Left ventricle myocardium inferior (tissue), 1 donor: ENCODE measurements around the gene ENPP1. TPM values are rescaled to one million over a fixed set of nuclear protein-coding genes. Genes with fewer than 3 reads are reported as not detected.

ENCODE experiments used
- DNase-seq: peaks from one replicate; pipeline ENCODE4 v3.0.0-alpha.2; 2020
- H3K27ac ChIP-seq: fragments of 200-600 bp; replicated peaks from 2 replicates; pipeline ENCODE4 v1.8.0; 2021
- H3K27me3 ChIP-seq: fragments of 200-600 bp; 2 replicates; pipeline ENCODE4 v1.8.0; 2021; ENCODE audit warnings: low read depth
- H3K36me3 ChIP-seq: fragments of 200-600 bp; 2 replicates; pipeline ENCODE4 v1.8.0; 2021
- H3K4me1 ChIP-seq: fragments of 200-600 bp; 2 replicates; pipeline ENCODE4 v1.8.0; 2021
- H3K4me3 ChIP-seq: fragments of 200-600 bp; 2 replicates; pipeline ENCODE4 v1.8.0; 2021; ENCODE audit warnings: mild to moderate bottlenecking, moderate library complexity
- H3K9me3 ChIP-seq: fragments of 200-600 bp; replicated peaks from 2 replicates; pipeline ENCODE4 v1.8.0; 2021
- CTCF ChIP-seq: fragments of 200-600 bp; IDR thresholded peaks from 2 replicates; pipeline ENCODE4 v1.8.0; 2021; ENCODE audit warnings: antibody characterized with exemption, mild to moderate bottlenecking, borderline replicate concordance
- intact Hi-C: fragments of 100-400 bp; cut with micrococcal nuclease; formaldehyde crosslinking; loops from one replicate; pipeline ENCODE4 v1.11.0; 2022
- total RNA-seq: library from RNA; stranded (reverse); fragmentation: NEBNext Ultra II Directional; extraction: Animal tissue kit (Norgen Biotek cat#: 25700); gene quantifications from one replicate; pipeline ENCODE4 v1.2.1, GENCODE V29; 2021
- donor health status: DM: no; HTN: yes; CAD: no; lungs with severe emphysema.

ENPP1 gene
- total RNA-seq, 1 donor from 2014 or later = 2.9 TPM

- Histone ChIP-seq H3K27ac (no peak overlapping the region), H3K27me3 (peaks cover 3% of the 10 kb centered on the region), H3K9me3 (peaks cover 25% of the 10 kb centered on the region), H3K4me1 (no peaks in the 10 kb centered on the region), H3K4me3 (no peak overlapping the region), H3K36me3 (no peaks in the 10 kb centered on the region)
- DNase-seq = peak; percentile 22
- intact Hi-C loops = loop anchor here (10.0 kb wide), 1 partner anchor 241 kb away; no protein-coding TSS in a partner anchor
- TF ChIP-seq CTCF = peak; percentile 72
Observed at GRCh38 chr6:131923356-131923755, 115.5 kb downstream of the ENPP1 start.

- no peaks in the 10 kb centered on the region for H3K36me3 ChIP-seq
- intact Hi-C loops = loop anchor here (10.0 kb wide), 1 partner anchor 240 kb away; no protein-coding TSS in a partner anchor
- H3K27me3 ChIP-seq = no peaks in the 10 kb centered on the region
- H3K9me3 ChIP-seq = peaks cover 25% of the 10 kb centered on the region
- no peaks in the 10 kb centered on the region for H3K4me1 ChIP-seq
- no peak overlapping the region for H3K27ac ChIP-seq
- DNase-seq = no peak
- no peak overlapping the region for H3K4me3 ChIP-seq
- peak; percentile 74 for TF ChIP-seq CTCF
Observed at GRCh38 chr6:131924881-131925474, 117.2 kb downstream of the ENPP1 start.

DNA sequence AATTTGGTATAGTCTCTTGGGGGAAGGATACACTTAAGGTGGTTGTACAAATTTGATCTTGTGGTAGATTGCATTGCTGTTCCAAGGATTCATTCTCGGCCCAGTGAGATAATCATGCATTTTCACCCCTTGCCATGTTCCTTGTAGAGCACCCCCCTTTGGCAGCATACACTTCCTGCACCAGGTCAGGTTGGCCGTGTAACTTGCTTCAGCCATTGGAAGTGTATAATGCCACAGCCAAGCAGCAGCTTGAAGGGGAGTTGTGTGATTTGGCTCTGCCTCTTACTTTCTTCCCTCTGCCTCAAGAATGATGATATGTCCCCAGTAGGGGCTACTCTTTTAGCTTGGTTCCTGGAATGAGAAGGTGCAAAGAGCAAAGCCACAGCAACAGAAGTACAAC, 121.4 kb downstream of the ENPP1 start:
- intact Hi-C loops = loop anchor here (10.0 kb wide), 1 partner anchor 236 kb away; no protein-coding TSS in a partner anchor

GRCh38 chr6:131929976-131930375, 122.2 kb downstream of the ENPP1 start:
- Histone ChIP-seq H3K27me3 (no peaks in the 10 kb centered on the region), H3K36me3 (no peaks in the 10 kb centered on the region), H3K9me3 (no peaks in the 10 kb centered on the region), H3K27ac (no peak overlapping the region), H3K4me1 (no peaks in the 10 kb centered on the region), H3K4me3 (no peak overlapping the region)
- TF ChIP-seq CTCF = no peak
- intact Hi-C loops = loop anchor here (10.0 kb wide), 1 partner anchor 235 kb away; no protein-coding TSS in a partner anchor
- DNase-seq = no peak

More for the DNA sequence above, 121.4 kb downstream of the ENPP1 start:
- H3K27ac ChIP-seq = no peak overlapping the region
- peaks cover under 1% of the 10 kb centered on the region for H3K9me3 ChIP-seq
- TF ChIP-seq CTCF = no peak
- H3K36me3 ChIP-seq = no peaks in the 10 kb centered on the region
- H3K27me3 ChIP-seq = no peaks in the 10 kb centered on the region
- DNase-seq = no peak
- no peak overlapping the region for H3K4me3 ChIP-seq
- H3K4me1 ChIP-seq = no peaks in the 10 kb centered on the region

DNA sequence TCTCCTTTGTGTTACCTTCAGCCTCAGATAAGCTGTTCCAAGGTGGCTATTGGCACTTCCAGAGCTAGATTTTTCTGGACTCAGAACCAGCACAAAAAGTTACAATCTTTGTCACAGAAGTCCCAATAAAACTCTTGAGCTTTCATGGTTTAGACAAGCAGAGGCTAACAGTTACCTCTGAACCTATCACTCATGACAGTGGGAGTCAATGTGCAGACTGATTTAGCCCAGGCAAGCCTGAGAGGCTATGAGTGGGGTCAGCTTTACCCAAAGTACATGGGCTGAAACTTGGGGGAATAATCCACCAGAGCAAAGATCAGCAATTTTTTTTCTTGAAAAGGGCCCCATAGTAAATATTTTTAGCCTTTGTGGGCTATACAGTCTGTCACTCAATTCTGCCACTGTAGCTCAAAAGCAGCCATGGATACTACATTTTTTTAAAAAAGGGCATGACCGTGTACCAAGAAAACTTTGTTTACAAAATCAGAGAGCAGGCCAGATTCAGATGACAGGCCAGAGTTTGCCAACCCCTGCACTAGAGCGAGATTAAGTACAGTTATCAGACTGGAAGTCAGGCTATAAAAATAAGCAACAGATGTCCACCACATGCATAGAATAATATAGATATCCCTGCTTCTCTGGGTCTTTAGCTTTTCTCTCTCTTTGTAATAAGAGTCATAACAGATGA, 123.4 kb downstream of the ENPP1 start:
- DNase-seq = no peak

More for the DNA sequence above, 123.4 kb downstream of the ENPP1 start:
- no peak overlapping the region for H3K27ac ChIP-seq
- TF ChIP-seq CTCF = no peak
- no peaks in the 10 kb centered on the region for H3K36me3 ChIP-seq
- no peak overlapping the region for H3K4me3 ChIP-seq
- H3K27me3 ChIP-seq = no peaks in the 10 kb centered on the region
- intact Hi-C loops = no loop called here
- no peaks in the 10 kb centered on the region for H3K9me3 ChIP-seq
- no peaks in the 10 kb centered on the region for H3K4me1 ChIP-seq
